AG04449 (cell line): ENCODE results near the gene HES6.

Experiments used
- CTCF ChIA-PET: fragments of 350-600 bp; formaldehyde crosslinking; extraction: SDS; loops from one replicate; lab custom pipeline; 2021; ENCODE audit warnings: antibody characterized with exemption; lab: Yijun Ruan, JAX
- POLR2A ChIA-PET: fragments of 400-600, 350-600 bp; formaldehyde crosslinking; extraction: SDS; loops from one replicate; lab custom pipeline; 2020; ENCODE audit warnings: antibody characterized with exemption, inconsistent platforms; lab: Yijun Ruan, JAX
- DNase-seq: peaks from one replicate; pipeline ENCODE4 v3.0.0-alpha.2; 2010; ENCODE audit warnings: low read depth, low spot score
- H3K4me3 ChIP-seq: 2 replicates; pipeline ENCODE4 v1.5.1; 2011; ENCODE audit warnings: low read depth, mild to moderate bottlenecking, control low read depth, low read length
- TF ChIP-seq, protein P1 (sequence below): IDR thresholded peaks from one replicate; pipeline ENCODE4 v1.5.1; 2011; ENCODE audit warnings: mild to moderate bottlenecking, moderate library complexity, low read length, control low read depth, inconsistent platforms; ENCODE audit not compliant: insufficient read depth; ENCODE audit errors: missing control alignments

The HES6 gene

DNA sequence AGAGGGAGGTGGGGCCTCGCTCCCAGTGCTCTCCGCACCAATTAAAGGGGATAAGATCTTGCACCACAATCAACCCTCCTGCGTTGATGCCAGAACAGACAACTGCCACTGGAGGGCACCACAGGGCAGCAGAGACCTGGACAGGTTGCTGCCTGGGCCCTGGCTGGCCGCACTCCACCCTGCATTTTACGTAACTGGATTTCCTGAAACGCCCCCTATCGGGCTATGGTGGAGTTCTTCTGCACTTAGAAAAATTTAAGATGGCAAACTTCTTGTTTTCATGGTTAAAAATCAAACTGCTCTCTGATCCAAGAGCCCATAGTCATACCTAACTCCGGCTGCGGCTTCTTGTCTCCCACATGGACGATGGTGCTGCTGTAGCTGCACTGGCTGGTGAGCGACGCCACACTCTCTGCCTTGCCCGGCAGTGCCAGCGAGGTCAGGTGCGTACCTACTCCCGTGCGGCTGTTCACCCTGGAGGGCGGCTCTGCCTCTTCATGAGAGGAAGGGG lies 16.8 kb upstream of the HES6 start:
- POLR2A ChIA-PET, result no interaction called here
- no peak overlapping the region for H3K4me3 ChIP-seq
- CTCF ChIA-PET, result interaction anchor here (0.8 to 21.6 kb wide), 7 partner anchors 4 to 61 kb away, joined by 3 to 223 read pairs (median 3); partner anchors contain the start of gene HES6
- TF ChIP-seq, protein P1, sequence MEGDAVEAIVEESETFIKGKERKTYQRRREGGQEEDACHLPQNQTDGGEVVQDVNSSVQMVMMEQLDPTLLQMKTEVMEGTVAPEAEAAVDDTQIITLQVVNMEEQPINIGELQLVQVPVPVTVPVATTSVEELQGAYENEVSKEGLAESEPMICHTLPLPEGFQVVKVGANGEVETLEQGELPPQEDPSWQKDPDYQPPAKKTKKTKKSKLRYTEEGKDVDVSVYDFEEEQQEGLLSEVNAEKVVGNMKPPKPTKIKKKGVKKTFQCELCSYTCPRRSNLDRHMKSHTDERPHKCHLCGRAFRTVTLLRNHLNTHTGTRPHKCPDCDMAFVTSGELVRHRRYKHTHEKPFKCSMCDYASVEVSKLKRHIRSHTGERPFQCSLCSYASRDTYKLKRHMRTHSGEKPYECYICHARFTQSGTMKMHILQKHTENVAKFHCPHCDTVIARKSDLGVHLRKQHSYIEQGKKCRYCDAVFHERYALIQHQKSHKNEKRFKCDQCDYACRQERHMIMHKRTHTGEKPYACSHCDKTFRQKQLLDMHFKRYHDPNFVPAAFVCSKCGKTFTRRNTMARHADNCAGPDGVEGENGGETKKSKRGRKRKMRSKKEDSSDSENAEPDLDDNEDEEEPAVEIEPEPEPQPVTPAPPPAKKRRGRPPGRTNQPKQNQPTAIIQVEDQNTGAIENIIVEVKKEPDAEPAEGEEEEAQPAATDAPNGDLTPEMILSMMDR, result peak; percentile 62
- no peak for DNase-seq

DNA sequence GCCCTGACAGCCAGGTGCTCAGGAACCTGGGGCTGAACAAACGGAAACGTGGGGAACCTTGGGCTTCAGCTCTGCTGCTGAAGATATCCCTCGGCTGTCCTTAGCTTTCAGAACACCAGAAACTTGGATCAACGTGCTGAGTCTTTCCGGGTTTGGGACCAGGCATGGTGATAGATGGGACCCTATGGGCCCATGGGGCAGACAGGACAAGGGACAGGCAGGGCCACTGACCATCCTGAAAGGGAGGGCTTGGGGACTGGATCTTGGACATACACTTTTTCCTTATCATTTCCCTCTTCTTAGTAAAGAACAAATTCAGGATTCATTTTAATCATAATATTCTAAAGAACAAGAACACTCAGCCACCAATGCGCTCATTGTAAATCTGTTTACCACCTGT lies 16.3 kb upstream of the HES6 start:
- TF ChIP-seq, protein P1, result no peak
- ChIA-PET CTCF (interaction anchor here (0.7 to 21.6 kb wide), 10 partner anchors 5 to 405 kb away, joined by 3 to 223 read pairs (median 5); partner anchors contain the start of genes HES6 and PER2), POLR2A (no interaction called here)
- no peak overlapping the region for H3K4me3 ChIP-seq
- DNase-seq, result no peak

DNA sequence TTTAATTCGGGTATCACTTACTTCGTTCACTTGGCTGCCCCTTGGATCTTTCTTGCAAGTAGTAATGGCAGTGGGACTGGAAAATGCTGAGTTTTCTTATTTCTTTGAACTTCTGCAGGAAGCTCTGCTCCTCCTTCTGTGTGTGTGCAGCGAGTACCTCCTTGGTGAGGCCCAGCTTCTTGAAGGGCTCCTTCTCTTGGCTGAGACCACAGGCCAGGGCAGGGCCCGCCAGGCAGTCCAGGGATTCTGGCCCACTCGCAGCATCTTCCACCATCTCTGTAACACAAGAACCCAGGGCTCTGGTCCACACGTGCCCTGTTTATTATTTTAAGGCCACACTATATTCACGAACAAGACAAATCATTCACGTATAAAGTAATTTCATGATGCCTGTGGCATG lies 15.8 kb upstream of the HES6 start:
- TF ChIP-seq, protein P1, result no peak
- CTCF ChIA-PET, result interaction anchor here (0.7 to 21.6 kb wide), 11 partner anchors 5 to 404 kb away, joined by 3 to 223 read pairs (median 5); partner anchors contain the start of genes HES6 and PER2
- POLR2A ChIA-PET, result no interaction called here
- DNase-seq, result no peak
- no peak overlapping the region for H3K4me3 ChIP-seq

DNA sequence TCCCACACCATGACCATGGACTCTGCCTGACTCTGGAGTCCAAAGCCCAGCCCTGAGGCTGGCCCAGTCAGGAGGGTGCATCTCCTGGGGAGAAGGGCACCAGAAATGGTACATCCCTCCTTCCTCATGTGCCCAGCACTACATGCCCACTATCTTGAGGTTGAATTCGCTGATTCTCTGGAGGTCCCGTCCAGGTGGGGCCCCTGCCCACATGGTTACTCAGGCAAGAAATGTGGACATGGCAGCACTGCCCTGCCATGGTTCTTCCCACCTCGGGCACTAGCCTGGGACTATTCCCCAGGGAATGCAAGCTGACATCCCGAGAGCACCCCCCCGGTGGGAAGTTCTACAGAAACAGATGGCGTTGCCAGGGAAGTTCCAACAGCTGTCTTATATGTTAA lies 15.3 kb upstream of the HES6 start:
- no peak for DNase-seq
- ChIA-PET POLR2A (no interaction called here), CTCF (interaction anchor here (0.7 to 21.6 kb wide), 9 partner anchors 5 to 404 kb away, joined by 3 to 223 read pairs (median 5); partner anchors contain the start of genes HES6 and PER2)
- TF ChIP-seq, protein P1, result no peak
- no peak overlapping the region for H3K4me3 ChIP-seq

DNA sequence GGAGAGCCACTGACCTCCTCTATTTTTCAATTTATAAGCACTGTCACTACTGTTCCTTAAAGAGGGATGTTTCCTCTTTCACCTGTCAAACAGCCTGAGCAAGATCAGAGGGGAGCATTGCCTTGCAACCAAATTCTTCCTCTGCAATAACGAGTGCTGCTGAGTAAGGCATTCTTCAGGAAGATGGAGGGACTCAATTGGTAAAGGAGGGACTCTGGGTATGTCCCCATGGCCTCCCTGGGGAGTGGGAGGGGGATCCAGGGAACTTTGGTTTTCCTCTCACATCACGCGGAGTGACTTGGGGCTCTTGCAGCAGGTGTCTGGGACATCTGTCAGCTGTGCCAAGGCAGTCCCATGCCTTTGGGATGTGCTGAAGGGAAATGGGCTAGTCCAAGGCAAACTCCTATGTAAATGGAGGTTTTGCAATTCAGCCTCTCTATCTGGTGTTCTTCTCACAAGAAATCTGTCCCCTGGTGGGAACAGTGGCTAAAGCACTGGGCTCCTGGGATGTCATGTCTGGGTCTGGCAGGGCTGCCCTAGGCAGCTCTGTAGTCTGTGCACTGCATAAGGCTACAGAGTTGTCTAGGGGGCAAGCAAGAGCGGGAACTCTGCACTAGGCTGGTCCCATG lies 14.4 kb upstream of the HES6 start:
- CTCF ChIA-PET, result interaction anchor here (0.8 to 21.6 kb wide), 4 partner anchors 6 to 396 kb away, joined by 3 to 223 read pairs (median 116); partner anchors contain the start of gene HES6

More for the DNA sequence above, 14.4 kb upstream of the HES6 start:
- DNase-seq, result no peak
- H3K4me3 ChIP-seq, result no peak overlapping the region
- TF ChIP-seq, protein P1, result no peak
- POLR2A ChIA-PET, result no interaction called here
